HFFc6 (cell line): ENCODE data around the gene C10orf105. TPM values are rescaled to one million over a fixed set of nuclear protein-coding genes. Genes with fewer than 3 reads are reported as not detected.

Experiments used
- DNase-seq: peaks from one replicate; pipeline ENCODE4 v3.0.0-alpha.2; 2018
- H3K27ac Mint-ChIP-seq: 2 replicates; pipeline ENCODE4 v1.8.0; 2020; ENCODE audit warnings: mild to moderate bottlenecking, mixed read lengths
- H3K27me3 Mint-ChIP-seq: 2 replicates; pipeline ENCODE4 v1.8.0; 2021; ENCODE audit warnings: mild to moderate bottlenecking, moderate library complexity, mixed read lengths; ENCODE audit not compliant: insufficient read depth
- H3K36me3 Mint-ChIP-seq: 2 replicates; pipeline ENCODE4 v1.8.0; 2021; ENCODE audit warnings: low read depth, mixed read lengths
- H3K4me1 Mint-ChIP-seq: 2 replicates; pipeline ENCODE4 v1.8.0; 2020; ENCODE audit warnings: low read depth, mixed read lengths
- H3K4me3 Mint-ChIP-seq: 2 replicates; pipeline ENCODE4 v1.8.0; 2020; ENCODE audit warnings: mild to moderate bottlenecking, moderate library complexity, mixed read lengths
- H3K9me3 Mint-ChIP-seq: 2 replicates; pipeline ENCODE4 v1.8.0; 2020; ENCODE audit warnings: mild to moderate bottlenecking, mixed read lengths
- CTCF ChIP-seq: fragments of 200-600 bp; sonication (generic); IDR thresholded peaks from 2 replicates; pipeline ENCODE4 v1.5.0; 2021; ENCODE audit warnings: antibody characterized with exemption, mild to moderate bottlenecking
- total RNA-seq, 6 experiments: library from RNA; stranded (reverse); fragmentation: NEBNext Ultra II Directional; extraction: Animal tissue kit (Norgen Biotek cat#: 25700); gene quantifications; 2 replicates in 1 of 6; 3 replicates in 5 of 6; pipeline ENCODE4 v1.2.3, GENCODE V29; 2021

C10orf105 gene
- total RNA-seq, 6 experiments from 2014 or later, result not detected

GRCh38 chr10:71703577-71703976 is 16.0 kb downstream of the C10orf105 start:
- no peaks in the 10 kb centered on the region for H3K9me3 Mint-ChIP-seq
- no peak for TF ChIP-seq CTCF
- peaks cover 43% of the 10 kb centered on the region for H3K27me3 Mint-ChIP-seq
- H3K36me3 Mint-ChIP-seq, result no peaks in the 10 kb centered on the region
- H3K4me3 Mint-ChIP-seq, result no peak overlapping the region
- no peak for DNase-seq
- H3K27ac Mint-ChIP-seq, result no peak overlapping the region
- H3K4me1 Mint-ChIP-seq, result no peaks in the 10 kb centered on the region

- DNase-seq, result no peak
- Mint-ChIP-seq H3K27me3 (peaks cover 40% of the 10 kb centered on the region), H3K27ac (no peak overlapping the region), H3K4me1 (no peaks in the 10 kb centered on the region), H3K9me3 (no peaks in the 10 kb centered on the region), H3K36me3 (no peaks in the 10 kb centered on the region), H3K4me3 (no peak overlapping the region)
- no peak for TF ChIP-seq CTCF
These were observed 18.0 kb downstream of the C10orf105 start for GRCh38 chr10:71701496-71702132.

GRCh38 chr10:71700731-71701368 is 18.7 kb downstream of the C10orf105 start:
- Mint-ChIP-seq H3K36me3 (no peaks in the 10 kb centered on the region), H3K9me3 (no peaks in the 10 kb centered on the region), H3K27me3 (peaks cover 41% of the 10 kb centered on the region), H3K4me3 (no peak overlapping the region), H3K27ac (no peak overlapping the region), H3K4me1 (no peaks in the 10 kb centered on the region)
- TF ChIP-seq CTCF, result no peak
- no peak for DNase-seq

GRCh38 chr10:71698737-71699136 is 20.8 kb downstream of the C10orf105 start:
- Mint-ChIP-seq H3K4me1 (no peaks in the 10 kb centered on the region; the same call in 1 of the 2 replicates), H3K36me3 (no peaks in the 10 kb centered on the region), H3K27me3 (peaks cover 41% of the 10 kb centered on the region), H3K4me3 (no peak overlapping the region), H3K27ac (no peak overlapping the region), H3K9me3 (no peaks in the 10 kb centered on the region)
- DNase-seq, result no peak
- no peak for TF ChIP-seq CTCF

GRCh38 chr10:71697938-71698709 is 21.5 kb downstream of the C10orf105 start:
- Mint-ChIP-seq H3K4me3 (no peak overlapping the region), H3K27ac (no peak overlapping the region), H3K9me3 (no peaks in the 10 kb centered on the region), H3K27me3 (peaks cover 40% of the 10 kb centered on the region), H3K4me1 (no peaks in the 10 kb centered on the region; the same call in 1 of the 2 replicates), H3K36me3 (no peaks in the 10 kb centered on the region)
- TF ChIP-seq CTCF, result no peak
- no peak for DNase-seq
